GM23248 (cell line): ENCODE data around the gene BECN2.

Experiments
- EZH2 ChIP-seq: fragments of 200-600 bp; sonication (generic); IDR thresholded peaks from 2 replicates; pipeline ENCODE4 v1.6.1; 2018; ENCODE audit warnings: antibody characterized with exemption, mild to moderate bottlenecking; ENCODE audit not compliant: insufficient read depth, poor library complexity, severe bottlenecking
- EZH2phosphoT487 ChIP-seq: fragments of 200-600 bp; sonication (generic); IDR thresholded peaks from 2 replicates; pipeline ENCODE4 v1.6.1; 2018; ENCODE audit warnings: antibody characterized with exemption, moderate library complexity, mild to moderate bottlenecking, low read depth; ENCODE audit not compliant: insufficient read depth

DNA sequence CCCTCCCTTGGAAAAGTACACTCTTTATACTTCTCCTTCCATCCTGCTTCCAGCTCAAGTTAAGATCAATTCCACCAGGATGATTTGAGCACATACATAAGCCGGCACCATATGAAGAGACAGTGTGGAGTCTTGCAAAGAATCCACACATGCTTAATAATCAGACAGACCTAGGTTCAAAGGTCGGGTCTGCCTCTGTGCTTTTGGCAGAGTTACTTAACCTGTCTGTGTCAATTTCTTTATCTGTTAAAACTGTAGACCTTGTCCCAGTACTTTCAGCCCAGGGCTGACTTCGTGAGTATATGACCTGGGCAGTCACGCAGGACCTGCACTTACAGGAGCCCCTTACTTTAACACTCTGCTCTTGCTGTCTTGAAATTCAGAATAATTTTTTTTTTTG lies 30.2 kb upstream of the BECN2 start:
- TF ChIP-seq EZH2phosphoT487, result no peak
- no peak for TF ChIP-seq EZH2
